GM12891 (cell line): Measurements from ENCODE around the gene KDM6A.

Source experiments
- DNase-seq: peaks from one replicate; pipeline ENCODE4 v3.0.0; 2011; ENCODE audit warnings: low spot score; ENCODE audit not compliant: insufficient read length
- FAIRE-seq: peaks from 2 replicates; lab custom pipeline; 2011; peaks lifted over from hg19 to GRCh38; lab: Jason Lieb, UNC
- PAX5 ChIP-seq: IDR thresholded peaks from 2 replicates; pipeline ENCODE4 v1.6.1; 2011; ENCODE audit warnings: low read length, moderate library complexity, mild to moderate bottlenecking; ENCODE audit not compliant: insufficient read depth, severe bottlenecking
- POLR2A ChIP-seq: IDR thresholded peaks from 2 replicates; pipeline ENCODE4 v1.6.1; 2011; ENCODE audit warnings: low read depth, low read length, control low read depth
- POLR2AphosphoS5 ChIP-seq: IDR thresholded peaks from 2 replicates; pipeline ENCODE4 v1.6.1; 2011; ENCODE audit warnings: low read depth, low read length, control low read depth
- POU2F2 ChIP-seq: IDR thresholded peaks from 2 replicates; pipeline ENCODE4 v1.6.1; 2011; ENCODE audit warnings: low read depth, mild to moderate bottlenecking, control low read depth, low read length, moderate library complexity
- SPI1 ChIP-seq: IDR thresholded peaks from 2 replicates; pipeline ENCODE4 v1.6.1; 2011; ENCODE audit warnings: low read depth, low read length, control low read depth
- TAF1 ChIP-seq: IDR thresholded peaks from 2 replicates; pipeline ENCODE4 v1.6.1; 2011; ENCODE audit warnings: low read depth, low read length, control low read depth

Gene KDM6A

GRCh38 chrX:45003085-45003484 lies 130.1 kb downstream of the KDM6A start:
- FAIRE-seq (no peak), DNase-seq (no peak)
- TF ChIP-seq POLR2AphosphoS5 (no peak), POLR2A (no peak), TAF1 (no peak), PAX5 (no peak), SPI1 (no peak), POU2F2 (no peak)

- TF ChIP-seq POLR2AphosphoS5 (no peak), PAX5 (no peak), POLR2A (no peak), POU2F2 (no peak), TAF1 (no peak), SPI1 (no peak)
- FAIRE-seq (no peak), DNase-seq (no peak)
These were observed 133.2 kb downstream of the KDM6A start for GRCh38 chrX:45006002-45006800.

- DNase-seq (no peak), FAIRE-seq (peak; percentile 69)
- TF ChIP-seq POLR2AphosphoS5, result no peak
- TF ChIP-seq SPI1, result peak; percentile 89
- TF ChIP-seq PAX5, result no peak
- no peak for TF ChIP-seq POLR2A
- TF ChIP-seq TAF1, result no peak
These were observed 134.6 kb downstream of the KDM6A start for GRCh38 chrX:45007598-45007997.

GRCh38 chrX:45009371-45010000 lies 136.5 kb downstream of the KDM6A start:
- no peak for DNase-seq
- FAIRE-seq, result no peak
- TF ChIP-seq POLR2A (no peak), POU2F2 (no peak), PAX5 (no peak), TAF1 (no peak), POLR2AphosphoS5 (no peak), SPI1 (no peak)

- TF ChIP-seq PAX5, result no peak
- no peak for TF ChIP-seq TAF1
- TF ChIP-seq SPI1, result no peak
- TF ChIP-seq POLR2AphosphoS5, result no peak
- TF ChIP-seq POU2F2, result no peak
- DNase-seq, result no peak
- FAIRE-seq, result no peak
These were observed 138.1 kb downstream of the KDM6A start for GRCh38 chrX:45011131-45011530.

- FAIRE-seq (peak; percentile 63), DNase-seq (no peak)
- no peak for TF ChIP-seq TAF1
- TF ChIP-seq PAX5, result no peak
- no peak for TF ChIP-seq POU2F2
- no peak for TF ChIP-seq POLR2AphosphoS5
- no peak for TF ChIP-seq POLR2A
- no peak for TF ChIP-seq SPI1
These were observed 138.6 kb downstream of the KDM6A start for GRCh38 chrX:45011597-45011996.

- FAIRE-seq (no peak), DNase-seq (no peak)
- TF ChIP-seq PAX5 (no peak), POU2F2 (no peak), TAF1 (no peak), POLR2A (no peak), POLR2AphosphoS5 (no peak), SPI1 (no peak)
These were observed 145.0 kb downstream of the KDM6A start for GRCh38 chrX:45017946-45018345.

GRCh38 chrX:45022150-45022549 lies 149.2 kb downstream of the KDM6A start:
- no peak for TF ChIP-seq POLR2A
- TF ChIP-seq SPI1, result no peak
- TF ChIP-seq PAX5, result no peak
- no peak for TF ChIP-seq TAF1
- no peak for TF ChIP-seq POU2F2
- TF ChIP-seq POLR2AphosphoS5, result no peak
- FAIRE-seq (peak; percentile 5), DNase-seq (no peak)

- no peak for DNase-seq
- TF ChIP-seq TAF1 (no peak), SPI1 (no peak), POLR2A (no peak), POLR2AphosphoS5 (no peak), POU2F2 (no peak), PAX5 (no peak)
- FAIRE-seq, result no peak
These were observed 151.5 kb downstream of the KDM6A start for GRCh38 chrX:45024501-45024900.
